HG03039 (cell line): ENCODE data around the gene SUB1.
"Not testable (repeated sequence)": the region's sequence is repeated elsewhere in the genome, so short reads cannot be mapped to it uniquely, and the experiment has no call there.

Source experiments
- ATAC-seq: cut with Tn5 transposase; IDR thresholded peaks from one replicate; pipeline ENCODE4 v1.9.1; 2021; ENCODE audit warnings: mild to moderate bottlenecking, moderate library complexity; ENCODE audit not compliant: unreplicated experiment

The SUB1 gene

GRCh38 chr5:32598260-32598937 is 13.0 kb downstream of the SUB1 start:
- ATAC-seq: no peak

GRCh38 chr5:32598997-32599549 is 13.7 kb downstream of the SUB1 start:
- no peak for ATAC-seq

- ATAC-seq: no peak
These were observed 14.8 kb downstream of the SUB1 start for GRCh38 chr5:32600054-32600622.

- no peak for ATAC-seq
These were observed 16.4 kb downstream of the SUB1 start for GRCh38 chr5:32601623-32602295.

- no peak for ATAC-seq
These were observed 17.5 kb downstream of the SUB1 start for GRCh38 chr5:32602906-32603305.

GRCh38 chr5:32604800-32605765 is 19.7 kb downstream of the SUB1 start:
- no peak for ATAC-seq

GRCh38 chr5:32605766-32606152 is 20.4 kb downstream of the SUB1 start:
- ATAC-seq: no peak

GRCh38 chr5:32612134-32612888 is 27.0 kb downstream of the SUB1 start:
- ATAC-seq: no peak

- peak; percentile 56 for ATAC-seq
These were observed 27.8 kb downstream of the SUB1 start for GRCh38 chr5:32613050-32613672.

GRCh38 chr5:32615236-32615635 is 29.9 kb downstream of the SUB1 start:
- no peak for ATAC-seq

- ATAC-seq: no peak
These were observed 33.6 kb downstream of the SUB1 start for GRCh38 chr5:32618962-32619361.

GRCh38 chr5:32621256-32621655 is 35.9 kb downstream of the SUB1 start:
- ATAC-seq: no peak

GRCh38 chr5:32625106-32625505 is 39.7 kb downstream of the SUB1 start:
- ATAC-seq: no peak

- ATAC-seq: no peak
These were observed 40.2 kb downstream of the SUB1 start for GRCh38 chr5:32625547-32625946.

GRCh38 chr5:32627219-32627870 is 42.0 kb downstream of the SUB1 start:
- no peak for ATAC-seq

- no peak for ATAC-seq
These were observed 42.9 kb downstream of the SUB1 start for GRCh38 chr5:32628049-32628844.

- ATAC-seq: no peak
These were observed 45.6 kb downstream of the SUB1 start for GRCh38 chr5:32630867-32631491.

GRCh38 chr5:32633017-32633416 is 47.7 kb downstream of the SUB1 start:
- not testable (repeated sequence) for ATAC-seq
